GM23338 (cell line): ENCODE measurements around the gene SNPH. TPM values are rescaled to one million over a fixed set of nuclear protein-coding genes. Genes with fewer than 3 reads are reported as not detected.

Experiments
- ATAC-seq: fragments of 200-7000 bp; cut with Tn5 transposase; 3 replicates; pipeline ENCODE4 v1.9.1; 2020
- DNase-seq: peaks from one replicate; pipeline ENCODE4 v3.0.0-alpha.2; 2015; ENCODE audit warnings: low spot score
- H2AFZ ChIP-seq: fragments of 200-600 bp; sonication (generic); 2 replicates; pipeline ENCODE4 v1.8.0; 2016; ENCODE audit warnings: antibody characterized with exemption, mild to moderate bottlenecking, moderate library complexity
- H3F3A ChIP-seq: fragments of 200-600 bp; sonication (generic); replicated peaks from 2 replicates; pipeline ENCODE4 v1.8.0; 2017; ENCODE audit warnings: antibody characterized with exemption, mixed run types, low read depth
- H3K27ac ChIP-seq: fragments of 200-600 bp; sonication (generic); 2 replicates; pipeline ENCODE4 v1.6.1; 2016; ENCODE audit warnings: low read depth
- H3K27me3 ChIP-seq: fragments of 200-600 bp; sonication (generic); 2 replicates; pipeline ENCODE4 v1.8.0; 2016; ENCODE audit warnings: mild to moderate bottlenecking, mixed run types, moderate library complexity; ENCODE audit not compliant: insufficient read depth
- H3K36me3 ChIP-seq: fragments of 200-600 bp; sonication (generic); 2 replicates; pipeline ENCODE4 v1.8.0; 2016; ENCODE audit warnings: mild to moderate bottlenecking; ENCODE audit not compliant: insufficient read depth
- H3K4me1 ChIP-seq: fragments of 200-600 bp; sonication (generic); 2 replicates; pipeline ENCODE4 v1.8.0; 2016; ENCODE audit warnings: mild to moderate bottlenecking, moderate library complexity; ENCODE audit not compliant: insufficient read depth
- H3K4me2 ChIP-seq: fragments of 200-600 bp; sonication (generic); 2 replicates; pipeline ENCODE4 v1.7.1; 2017; ENCODE audit warnings: mixed run types
- H3K4me3 ChIP-seq: fragments of 200-600 bp; sonication (generic); 2 replicates; pipeline ENCODE4 v1.6.1; 2016; ENCODE audit warnings: mixed run types
- H3K79me2 ChIP-seq: fragments of 200-600 bp; sonication (generic); replicated peaks from 2 replicates; pipeline ENCODE4 v1.8.0; 2017; ENCODE audit warnings: mild to moderate bottlenecking; ENCODE audit not compliant: insufficient read depth
- H3K9me2 ChIP-seq: fragments of 200-600 bp; sonication (generic); 2 replicates; pipeline ENCODE4 v1.8.0; 2017; ENCODE audit not compliant: insufficient read depth
- H4K20me1 ChIP-seq: fragments of 200-600 bp; sonication (generic); replicated peaks from 2 replicates; pipeline ENCODE4 v1.8.0; 2017; ENCODE audit warnings: mild to moderate bottlenecking; ENCODE audit not compliant: insufficient read depth
- H3K27ac Mint-ChIP-seq: 2 replicates; pipeline ENCODE4 v1.8.0; 2020; ENCODE audit warnings: inconsistent platforms, mild to moderate bottlenecking, moderate library complexity, mixed read lengths
- H3K27me3 Mint-ChIP-seq: 3 replicates; pipeline ENCODE4 v1.8.0; 2022; ENCODE audit warnings: low read depth, mild to moderate bottlenecking, moderate library complexity, mixed read lengths, inconsistent platforms; ENCODE audit not compliant: insufficient read depth, poor library complexity
- H3K36me3 Mint-ChIP-seq: 3 replicates; pipeline ENCODE4 v1.8.0; 2021; ENCODE audit warnings: low read depth, mild to moderate bottlenecking, inconsistent platforms, moderate library complexity, mixed read lengths
- H3K4me1 Mint-ChIP-seq: 3 replicates; pipeline ENCODE4 v1.8.0; 2020; ENCODE audit warnings: mild to moderate bottlenecking, inconsistent platforms, mixed read lengths
- H3K4me3 Mint-ChIP-seq: 3 replicates; pipeline ENCODE4 v1.8.0; 2021; ENCODE audit warnings: moderate library complexity, mild to moderate bottlenecking, inconsistent platforms, mixed read lengths
- H3K9me3 Mint-ChIP-seq: 3 replicates; pipeline ENCODE4 v1.8.0; 2020; ENCODE audit warnings: moderate library complexity, mild to moderate bottlenecking, inconsistent platforms, mixed read lengths
- CREB1 ChIP-seq: fragments of 250-450 bp; sonication (Bioruptor Pico); IDR thresholded peaks from 2 replicates; pipeline ENCODE4 v1.5.0; 2020; ENCODE audit warnings: low read depth, mild to moderate bottlenecking, moderate library complexity
- CTCF ChIP-seq, 2 experiments: fragments of 200-600 bp in 1 of 2; sonication (generic) in 1 of 2; conservative IDR thresholded peaks; 2 replicates each; pipeline versions ENCODE4 v1.5.1 to v1.6.1; 2016 to 2017; ENCODE audit warnings: antibody characterized with exemption in 2 of 2, low read depth in 2 of 2, mild to moderate bottlenecking in 2 of 2, moderate library complexity in 1 of 2
- ETS1 ChIP-seq: IDR thresholded peaks from 2 replicates; pipeline ENCODE4 v1.6.1; 2016; ENCODE audit warnings: antibody characterized with exemption
- JUNB ChIP-seq: IDR thresholded peaks from one replicate; pipeline ENCODE4 v1.6.1; 2016; ENCODE audit warnings: antibody characterized with exemption; ENCODE audit not compliant: unreplicated experiment
- NANOG ChIP-seq: IDR thresholded peaks from 2 replicates; pipeline ENCODE4 v1.6.1; 2016; ENCODE audit warnings: antibody characterized with exemption, borderline replicate concordance
- POLR2AphosphoS5 ChIP-seq: IDR thresholded peaks from 2 replicates; pipeline ENCODE4 v1.6.1; 2016; ENCODE audit warnings: antibody characterized with exemption, low read depth
- STAT1 ChIP-seq: IDR thresholded peaks from one replicate; pipeline ENCODE4 v1.6.1; 2016; ENCODE audit warnings: antibody characterized with exemption; ENCODE audit not compliant: unreplicated experiment
- ZNF114 ChIP-seq: fragments of 250-450 bp; sonication (Bioruptor Pico); IDR thresholded peaks from 2 replicates; pipeline ENCODE4 v1.5.0; 2020; ENCODE audit warnings: mild to moderate bottlenecking, moderate library complexity
- ZNF331 ChIP-seq: fragments of 250-450 bp; sonication (Bioruptor Pico); IDR thresholded peaks from 2 replicates; pipeline ENCODE4 v1.5.0; 2020; ENCODE audit warnings: low read depth, mild to moderate bottlenecking, moderate library complexity
- ZNF462 ChIP-seq: fragments of 250-450 bp; sonication (Bioruptor Pico); IDR thresholded peaks from 2 replicates; pipeline ENCODE4 v1.5.0; 2020; ENCODE audit warnings: mild to moderate bottlenecking, moderate library complexity
- polyA plus RNA-seq: library from polyadenylated mRNA; unstranded; fragments of >200 nt; fragmentation: Nextera tagmentation; extraction: Ambion mirVana; gene quantifications from 2 replicates; pipeline ENCODE4 v1.2.1, GENCODE V29; 2016
- total RNA-seq: library from RNA; depleted of rRNA; stranded (reverse); fragments of >200 nt; shearing (Covaris generic); gene quantifications from 2 replicates; pipeline ENCODE4 v1.2.3, GENCODE V29; 2014

SNPH gene
- total and polyA plus RNA-seq, 2 experiments from 2014 or later = 1.5 to 5.8 TPM

GRCh38 chr20:1298166-1298565 lies 32.1 kb downstream of the SNPH start:
- peaks cover 6% of the 10 kb centered on the region for H3K27me3 Mint-ChIP-seq
- H3K79me2 ChIP-seq = no peaks in the 10 kb centered on the region
- no peaks in the 10 kb centered on the region for H3K4me1 ChIP-seq
- H3K27ac Mint-ChIP-seq = no peak overlapping the region
- no peak overlapping the region for H3K27ac ChIP-seq
- H3F3A ChIP-seq = no peaks in the 10 kb centered on the region
- H3K27me3 ChIP-seq = no peaks in the 10 kb centered on the region
- no peaks in the 10 kb centered on the region for H3K36me3 ChIP-seq
- H3K9me2 ChIP-seq = no peaks in the 10 kb centered on the region
- DNase-seq (no peak), ATAC-seq (no peak)
- no peak overlapping the region for H2AFZ ChIP-seq
- no peak overlapping the region for H3K4me2 ChIP-seq
- no peak overlapping the region for H3K4me3 ChIP-seq
- H3K4me1 Mint-ChIP-seq = peaks cover 8% of the 10 kb centered on the region
- no peaks in the 10 kb centered on the region; the same call in 2 of the 3 replicates for H3K36me3 Mint-ChIP-seq
- H3K9me3 Mint-ChIP-seq = no peaks in the 10 kb centered on the region
- TF ChIP-seq ZNF462 (CRISPR knock-in tag) (no peak), NANOG (no peak), POLR2AphosphoS5 (no peak)
- no peak overlapping the region for H3K4me3 Mint-ChIP-seq
- H4K20me1 ChIP-seq = no peaks in the 10 kb centered on the region

- Histone ChIP-seq H3K9me2 (no peaks in the 10 kb centered on the region), H3K4me3 (no peak overlapping the region), H3K4me1 (no peaks in the 10 kb centered on the region), H3K4me2 (no peak overlapping the region), H3K79me2 (no peaks in the 10 kb centered on the region), H3K27ac (no peak overlapping the region), H4K20me1 (no peaks in the 10 kb centered on the region), H2AFZ (no peak overlapping the region), H3K36me3 (no peaks in the 10 kb centered on the region), H3F3A (no peaks in the 10 kb centered on the region), H3K27me3 (no peaks in the 10 kb centered on the region)
- Mint-ChIP-seq H3K4me3 (no peak overlapping the region), H3K4me1 (peaks cover 8% of the 10 kb centered on the region), H3K27ac (no peak overlapping the region), H3K27me3 (peaks cover 6% of the 10 kb centered on the region), H3K9me3 (no peaks in the 10 kb centered on the region), H3K36me3 (no peaks in the 10 kb centered on the region; the same call in 2 of the 3 replicates)
- ATAC-seq (no peak), DNase-seq (no peak)
- TF ChIP-seq POLR2AphosphoS5 (no peak), ETS1 (no peak), ZNF331 (no peak), JUNB (no peak), CTCF (conservative IDR thresholded peaks at IDR 0.05; ENCODE audit: low read depth in 2 of 2) (no peak), STAT1 (no peak), NANOG (no peak), CREB1 (CRISPR knock-in tag) (no peak), ZNF114 (CRISPR knock-in tag) (no peak)
Observed at GRCh38 chr20:1298888-1299511, 32.9 kb downstream of the SNPH start.
